ENCODE results near the gene ZNF521.

DNA sequence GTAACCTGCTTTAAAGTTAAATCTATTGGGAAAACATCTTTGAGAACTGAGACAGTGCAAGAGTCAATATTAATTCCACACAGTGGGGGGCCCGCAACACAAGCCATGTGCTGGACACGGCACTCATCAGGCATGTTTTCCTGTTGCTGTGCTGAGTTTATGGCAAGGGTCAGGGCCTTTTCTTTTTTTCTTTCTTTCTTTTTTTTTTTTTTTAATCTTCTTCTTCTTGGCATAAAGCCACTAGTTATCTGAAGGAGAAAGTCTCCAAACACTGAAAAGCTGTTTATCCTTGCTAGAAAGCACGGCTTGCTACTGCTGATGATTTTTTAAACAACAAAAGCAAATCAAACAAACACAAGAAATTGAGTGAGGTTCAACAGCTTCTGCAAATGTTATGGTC lies 252.1 kb downstream of the ZNF521 start:
- TF ChIP-seq CTCF (IDR thresholded peaks at IDR 0.05 in 8 of 11, conservative IDR thresholded peaks at IDR 0.05 in 3 of 11) = no peak
- TF ChIP-seq POLR2AphosphoS5 (IDR thresholded peaks at IDR 0.05) = no peak
